GM23248 (cell line): ENCODE data around the gene EPHB3.

Experiments
- EZH2 ChIP-seq: fragments of 200-600 bp; sonication (generic); IDR thresholded peaks from 2 replicates; pipeline ENCODE4 v1.6.1; 2018; ENCODE audit warnings: antibody characterized with exemption, mild to moderate bottlenecking; ENCODE audit not compliant: insufficient read depth, poor library complexity, severe bottlenecking
- EZH2phosphoT487 ChIP-seq: fragments of 200-600 bp; sonication (generic); IDR thresholded peaks from 2 replicates; pipeline ENCODE4 v1.6.1; 2018; ENCODE audit warnings: antibody characterized with exemption, moderate library complexity, mild to moderate bottlenecking, low read depth; ENCODE audit not compliant: insufficient read depth

GRCh38 chr3:184576457-184577240 lies 15.1 kb downstream of the EPHB3 start:
- no peak for TF ChIP-seq EZH2
- TF ChIP-seq EZH2phosphoT487 = no peak
